HepG2 (cell line): Measurements from ENCODE around the gene DRC7. TPM values are rescaled to one million over a fixed set of nuclear protein-coding genes. Genes with fewer than 3 reads are reported as not detected.

Experiments
- ATAC-seq: fragments of 200-7000 bp; cut with Tn5 transposase; 3 replicates; pipeline ENCODE4 v1.9.1; 2020; ENCODE audit warnings: mild to moderate bottlenecking, moderate library complexity
- BruUV-seq: library from RNA; stranded (reverse); fragments of 400-500 nt; replicated peaks from 2 replicates; lab custom pipeline; 2021; lab: Mats Ljungman, UMichigan
- CTCF ChIA-PET: fragments of 300-600 bp; formaldehyde crosslinking; extraction: SDS; loops from one replicate; lab custom pipeline; 2021; ENCODE audit warnings: low total read pairs, inconsistent platforms, low intra/inter-chr PET ratio; lab: Yijun Ruan, JAX
- POLR2A ChIA-PET: fragments of 350-600 bp; sonication (Branson Sonifier 250); formaldehyde crosslinking; loops from one replicate; lab custom pipeline; 2020; ENCODE audit warnings: antibody characterized with exemption, inconsistent platforms; lab: Yijun Ruan, JAX
- DNase-seq: peaks from one replicate; pipeline ENCODE4 v3.0.0-alpha.2; 2015; ENCODE audit warnings: low spot score
- FAIRE-seq: peaks from 3 replicates; lab custom pipeline; 2011; peaks lifted over from hg19 to GRCh38; lab: Jason Lieb, UNC
- H2AFZ ChIP-seq: one replicate; pipeline ENCODE4 v1.6.1; 2011; ENCODE audit warnings: low read length, inconsistent platforms
- H3K27ac ChIP-seq: fragments of 300-600 bp; 3 replicates; pipeline ENCODE4 v1.8.0; 2011; ENCODE audit warnings: mixed run types, mild to moderate bottlenecking, mixed read lengths, low read length, inconsistent platforms; ENCODE audit not compliant: insufficient read depth; ENCODE audit errors: extremely low read length
- H3K27me3 ChIP-seq, 2 experiments: fragments of 200-600 bp in 1 of 2; 2 replicates in 1 of 2; 3 replicates in 1 of 2; pipeline versions ENCODE4 v1.6.0 to v1.8.0; 2011; ENCODE audit warnings: low read length in 2 of 2, mild to moderate bottlenecking in 2 of 2, moderate library complexity in 2 of 2, inconsistent platforms in 1 of 2; ENCODE audit not compliant: insufficient read depth in 2 of 2, control insufficient read depth in 1 of 2
- H3K36me3 ChIP-seq, 2 experiments: fragments of 200-600 bp in 1 of 2; replicated peaks in 1 of 2; 2 replicates in 1 of 2; 3 replicates in 1 of 2; pipeline versions ENCODE4 v1.5.1 to v1.8.0; 2011; ENCODE audit warnings: low read length in 2 of 2, inconsistent platforms in 1 of 2; ENCODE audit not compliant: insufficient read depth in 2 of 2, control insufficient read depth in 1 of 2
- H3K4me1 ChIP-seq: 2 replicates; pipeline ENCODE4 v1.5.1; 2012; ENCODE audit warnings: low read length, inconsistent platforms; ENCODE audit not compliant: insufficient read depth
- H3K4me2 ChIP-seq: 2 replicates; pipeline ENCODE4 v1.6.0; 2011; ENCODE audit warnings: low read depth, low read length, inconsistent platforms
- H3K4me3 ChIP-seq, 3 experiments: fragments of 200-600 bp in 1 of 3; sonication (generic), shearing (Covaris generic) in 1 of 3; replicated peaks in 1 of 3; 2 replicates each; pipeline ENCODE4 v1.5.1; 2011 to 2016; ENCODE audit warnings: low read length in 3 of 3, inconsistent platforms in 2 of 3, low read depth in 2 of 3, mild to moderate bottlenecking in 2 of 3, control low read depth in 1 of 3, mixed read lengths in 1 of 3; ENCODE audit not compliant: insufficient read depth in 1 of 3
- H3K79me2 ChIP-seq: one replicate; pipeline ENCODE4 v1.6.1; 2011; ENCODE audit warnings: low read length, inconsistent platforms; ENCODE audit not compliant: insufficient read depth
- H3K9ac ChIP-seq: 2 replicates; pipeline ENCODE4 v1.6.0; 2011; ENCODE audit warnings: mild to moderate bottlenecking, low read depth, low read length, inconsistent platforms; ENCODE audit not compliant: insufficient read depth
- H3K9me3 ChIP-seq: 2 replicates; pipeline ENCODE4 v1.5.1; 2012; ENCODE audit warnings: mild to moderate bottlenecking, low read length
- H4K20me1 ChIP-seq: 2 replicates; pipeline ENCODE4 v1.6.0; 2011; ENCODE audit warnings: inconsistent platforms, mild to moderate bottlenecking, low read length, moderate library complexity; ENCODE audit not compliant: insufficient read depth
- CEBPB ChIP-seq: IDR thresholded peaks from 2 replicates; pipeline ENCODE4 v1.6.1; 2011; ENCODE audit warnings: low read depth, low read length, improper control_type of control experiment, borderline replicate concordance
- ELF1 ChIP-seq: sonication (generic); formaldehyde crosslinking; IDR thresholded peaks from 2 replicates; pipeline ENCODE4 v1.4.0; 2020; ENCODE audit warnings: missing genetic modification reagents
- HNF1A ChIP-seq, 2 experiments: sonication (generic) in 1 of 2; formaldehyde crosslinking in 1 of 2; IDR thresholded peaks; 2 replicates each; pipeline versions ENCODE4 v1.4.0 to v1.6.1; 2016 to 2020; ENCODE audit warnings: borderline replicate concordance in 1 of 2, low read depth in 1 of 2, mild to moderate bottlenecking in 1 of 2, missing genetic modification reagents in 1 of 2
- KDM1A ChIP-seq: IDR thresholded peaks from 2 replicates; pipeline ENCODE4 v1.6.1; 2016; ENCODE audit warnings: missing compliant biosample characterization
- MXD1 ChIP-seq: sonication (generic); formaldehyde crosslinking; IDR thresholded peaks from 2 replicates; pipeline ENCODE4 v1.4.0; 2020; ENCODE audit warnings: mild to moderate bottlenecking, missing genetic modification reagents
- MXD3 ChIP-seq: IDR thresholded peaks from 2 replicates; pipeline ENCODE4 v1.6.1; 2016; ENCODE audit warnings: mild to moderate bottlenecking, missing biosample characterization, missing genetic modification reagents
- PRMT3 ChIP-seq: sonication (generic); formaldehyde crosslinking; IDR thresholded peaks from 2 replicates; pipeline ENCODE4 v1.8.1; 2022; ENCODE audit warnings: low read depth, mild to moderate bottlenecking, moderate library complexity, missing genetic modification reagents, borderline replicate concordance
- RARA ChIP-seq: IDR thresholded peaks from 2 replicates; pipeline ENCODE4 v1.6.1; 2016; ENCODE audit warnings: missing genetic modification reagents, missing compliant biosample characterization
- TCF7 ChIP-seq: sonication (generic); IDR thresholded peaks from 2 replicates; pipeline ENCODE4 v1.6.1; 2016; ENCODE audit warnings: antibody characterized with exemption, low read depth
- ZMYM4 ChIP-seq: sonication (generic); formaldehyde crosslinking; IDR thresholded peaks from 2 replicates; pipeline ENCODE4 v1.8.1; 2023; ENCODE audit warnings: mild to moderate bottlenecking, missing genetic modification reagents
- ZNF768 ChIP-seq: sonication (generic); formaldehyde crosslinking; IDR thresholded peaks from 2 replicates; pipeline ENCODE4 v1.4.0; 2020; ENCODE audit warnings: missing genetic modification reagents
- ZNF891 ChIP-seq: sonication (generic); formaldehyde crosslinking; IDR thresholded peaks from 2 replicates; pipeline ENCODE4 v1.5.0; 2020; ENCODE audit warnings: mild to moderate bottlenecking, missing genetic modification reagents
- WGBS: methylation state at CpG from one replicate; pipeline ENCODE4 v1.1.6; 2017; ENCODE audit warnings: low lambda C conversion rate; 5-methylcytosine and 5-hydroxymethylcytosine counted together
- in situ Hi-C: cut with HindIII; loops from 2 replicates; pipeline ENCODE4 v1.10.0; 2017; ENCODE audit warnings: low pct_unique_long_range_greater_than_20kb; ENCODE audit not compliant: extremely low pct_ligation_motif_present
- intact Hi-C: fragments of 100-400 bp; cut with micrococcal nuclease; formaldehyde crosslinking; loops from one replicate; pipeline ENCODE4 v1.10.0; 2022; ENCODE audit not compliant: unreplicated experiment
- polyA plus RNA-seq, 8 experiments: library from polyadenylated mRNA; depleted of rRNA in 3 of 8; stranded (reverse) in 7 of 8; unstranded in 1 of 8; fragments of >200 nt; fragmentation: Illumina TruSeq in 4 of 8; extraction: Trizol in 4 of 8; gene quantifications; 2 replicates each; pipeline versions ENCODE4 v1.2.1 to v1.2.3, GENCODE V29; 2011 to 2016; ENCODE audit warnings: low read depth in 4 of 8, missing spikeins in 1 of 8, mixed read lengths in 1 of 8; ENCODE audit not compliant: insufficient read depth in 1 of 8
- total RNA-seq, 5 experiments: library from RNA; depleted of rRNA; stranded (reverse); fragments of >200 nt; fragmentation: Illumina TruSeq; extraction: Trizol; gene quantifications; 2 replicates each; pipeline ENCODE4 v1.2.3, GENCODE V29; 2016; ENCODE audit warnings: low read depth in 1 of 5
- TF ChIP-seq, protein P1 (sequence below): sonication (generic); formaldehyde crosslinking; conservative IDR thresholded peaks from 2 replicates; pipeline ENCODE4 v1.8.1; 2023; ENCODE audit warnings: missing genetic modification reagents
- TF ChIP-seq, protein P2 (sequence below): sonication (generic); formaldehyde crosslinking; IDR thresholded peaks from 2 replicates; pipeline ENCODE4 v1.4.0; 2020; ENCODE audit warnings: missing genetic modification reagents

Gene DRC7
- total and polyA plus RNA-seq, 2 of the 13 experiments (the other 11 are each of a cell fraction or from before 2014, with no cell fraction given), result 2.7 to 3.4 TPM

GRCh38 chr16:57699481-57699880 is 4.9 kb downstream of the DRC7 start:
- Histone ChIP-seq H3K27ac (no peak overlapping the region), H3K4me1 (peaks cover 91% of the 10 kb centered on the region), H3K36me3 (no peaks in the 10 kb centered on the region), H3K4me3 (no peak overlapping the region), H3K27me3 (no peaks in the 10 kb centered on the region), H3K79me2 (no peaks in the 10 kb centered on the region), H3K9ac (no peak overlapping the region), H4K20me1 (no peaks in the 10 kb centered on the region), H3K4me2 (no peak overlapping the region), H3K9me3 (no peaks in the 10 kb centered on the region), H2AFZ (no peak overlapping the region)
- POLR2A ChIA-PET, result interaction anchor here (1.2 to 2.4 kb wide), 2 partner anchors 22 to 32 kb away, joined by 4 to 10 read pairs; partner anchors contain the start of gene ADGRG3
- no peak for DNase-seq
- in situ Hi-C loops, result no loop called here
- TF ChIP-seq RARA (CRISPR knock-in tag), result no peak
- peak; percentile 19; the same call in 1 of the 2 replicates for TF ChIP-seq KDM1A (CRISPR knock-in tag)
- TF ChIP-seq TCF7, result 0 out of 2 replicates have a peak, but pooled peaks have one; percentile 21
- peak; percentile 55; the same call in 1 of the 2 replicates for TF ChIP-seq MXD1 (CRISPR knock-in tag)
- no peak for TF ChIP-seq ZNF891
- TF ChIP-seq PRMT3 (CRISPR knock-in tag), result no peak
- 0 out of 2 replicates have a peak, but pooled peaks have one; percentile 10 for TF ChIP-seq ELF1 (CRISPR knock-in tag)
- no peak for TF ChIP-seq MXD3 (CRISPR knock-in tag)
- TF ChIP-seq, protein P1, sequence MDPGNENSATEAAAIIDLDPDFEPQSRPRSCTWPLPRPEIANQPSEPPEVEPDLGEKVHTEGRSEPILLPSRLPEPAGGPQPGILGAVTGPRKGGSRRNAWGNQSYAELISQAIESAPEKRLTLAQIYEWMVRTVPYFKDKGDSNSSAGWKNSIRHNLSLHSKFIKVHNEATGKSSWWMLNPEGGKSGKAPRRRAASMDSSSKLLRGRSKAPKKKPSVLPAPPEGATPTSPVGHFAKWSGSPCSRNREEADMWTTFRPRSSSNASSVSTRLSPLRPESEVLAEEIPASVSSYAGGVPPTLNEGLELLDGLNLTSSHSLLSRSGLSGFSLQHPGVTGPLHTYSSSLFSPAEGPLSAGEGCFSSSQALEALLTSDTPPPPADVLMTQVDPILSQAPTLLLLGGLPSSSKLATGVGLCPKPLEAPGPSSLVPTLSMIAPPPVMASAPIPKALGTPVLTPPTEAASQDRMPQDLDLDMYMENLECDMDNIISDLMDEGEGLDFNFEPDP (CRISPR knock-in tag), result no peak
- no peak for TF ChIP-seq HNF1A (IDR thresholded peaks at IDR 0.05; ENCODE audit: low read depth)
- no peak for TF ChIP-seq HNF1A (CRISPR knock-in tag; IDR thresholded peaks at IDR 0.05; ENCODE audit: borderline replicate concordance)
- TF ChIP-seq, protein P2, sequence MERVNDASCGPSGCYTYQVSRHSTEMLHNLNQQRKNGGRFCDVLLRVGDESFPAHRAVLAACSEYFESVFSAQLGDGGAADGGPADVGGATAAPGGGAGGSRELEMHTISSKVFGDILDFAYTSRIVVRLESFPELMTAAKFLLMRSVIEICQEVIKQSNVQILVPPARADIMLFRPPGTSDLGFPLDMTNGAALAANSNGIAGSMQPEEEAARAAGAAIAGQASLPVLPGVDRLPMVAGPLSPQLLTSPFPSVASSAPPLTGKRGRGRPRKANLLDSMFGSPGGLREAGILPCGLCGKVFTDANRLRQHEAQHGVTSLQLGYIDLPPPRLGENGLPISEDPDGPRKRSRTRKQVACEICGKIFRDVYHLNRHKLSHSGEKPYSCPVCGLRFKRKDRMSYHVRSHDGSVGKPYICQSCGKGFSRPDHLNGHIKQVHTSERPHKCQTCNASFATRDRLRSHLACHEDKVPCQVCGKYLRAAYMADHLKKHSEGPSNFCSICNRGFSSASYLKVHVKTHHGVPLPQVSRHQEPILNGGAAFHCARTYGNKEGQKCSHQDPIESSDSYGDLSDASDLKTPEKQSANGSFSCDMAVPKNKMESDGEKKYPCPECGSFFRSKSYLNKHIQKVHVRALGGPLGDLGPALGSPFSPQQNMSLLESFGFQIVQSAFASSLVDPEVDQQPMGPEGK (CRISPR knock-in tag), result 0 out of 2 replicates have a peak, but pooled peaks have one; percentile 13
- peak; percentile 97 for TF ChIP-seq ZNF768
- no peak for TF ChIP-seq CEBPB
- no peak for TF ChIP-seq ZMYM4 (CRISPR knock-in tag)
- no TSS peak for BruUV-seq
- ATAC-seq, result no peak
- intact Hi-C loops, result no loop called here
- CTCF ChIA-PET, result no interaction called here
- no peak for FAIRE-seq
- 82% methylated on average over 3 of the region's 3 CpGs for WGBS
